A673 (cell line): ENCODE results near the gene APMAP.

ENCODE experiments used
- EZH2 ChIP-seq: fragments of 200-600 bp; sonication (generic); IDR thresholded peaks from 2 replicates; pipeline ENCODE4 v1.6.1; 2017; ENCODE audit warnings: borderline replicate concordance, low read depth, mild to moderate bottlenecking, mixed read lengths, antibody characterized with exemption, low read length; ENCODE audit not compliant: poor library complexity, severe bottlenecking
- TF ChIP-seq, protein P1 (sequence below): fragments of 300-800, 200-600 bp; sonication (generic); conservative IDR thresholded peaks from 2 replicates; pipeline ENCODE4 v1.5.1; 2017; ENCODE audit warnings: low read depth, mild to moderate bottlenecking, antibody characterized with exemption, low read length, moderate library complexity, mixed read lengths

DNA sequence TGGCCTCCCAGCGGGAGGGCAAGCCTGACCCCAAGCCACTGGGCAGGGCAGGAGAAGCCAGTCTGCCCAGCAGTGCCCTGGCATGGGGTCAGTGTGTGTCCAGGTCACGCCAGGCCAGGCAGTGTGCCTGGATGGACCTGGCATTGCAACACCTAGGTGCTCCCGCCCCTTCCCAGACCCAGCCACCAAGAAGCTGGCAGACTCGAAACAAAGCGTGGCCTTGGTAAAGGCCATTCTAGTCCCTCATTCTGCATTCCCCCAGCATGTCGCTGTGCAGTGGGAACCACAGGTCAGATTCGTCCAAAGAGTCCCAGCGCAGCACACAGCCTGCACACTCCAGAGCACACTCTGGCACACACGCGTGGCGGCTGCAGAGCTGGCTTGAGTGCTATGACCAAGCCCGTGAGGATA is 19.3 kb upstream of the APMAP start:
- TF ChIP-seq, protein P1, sequence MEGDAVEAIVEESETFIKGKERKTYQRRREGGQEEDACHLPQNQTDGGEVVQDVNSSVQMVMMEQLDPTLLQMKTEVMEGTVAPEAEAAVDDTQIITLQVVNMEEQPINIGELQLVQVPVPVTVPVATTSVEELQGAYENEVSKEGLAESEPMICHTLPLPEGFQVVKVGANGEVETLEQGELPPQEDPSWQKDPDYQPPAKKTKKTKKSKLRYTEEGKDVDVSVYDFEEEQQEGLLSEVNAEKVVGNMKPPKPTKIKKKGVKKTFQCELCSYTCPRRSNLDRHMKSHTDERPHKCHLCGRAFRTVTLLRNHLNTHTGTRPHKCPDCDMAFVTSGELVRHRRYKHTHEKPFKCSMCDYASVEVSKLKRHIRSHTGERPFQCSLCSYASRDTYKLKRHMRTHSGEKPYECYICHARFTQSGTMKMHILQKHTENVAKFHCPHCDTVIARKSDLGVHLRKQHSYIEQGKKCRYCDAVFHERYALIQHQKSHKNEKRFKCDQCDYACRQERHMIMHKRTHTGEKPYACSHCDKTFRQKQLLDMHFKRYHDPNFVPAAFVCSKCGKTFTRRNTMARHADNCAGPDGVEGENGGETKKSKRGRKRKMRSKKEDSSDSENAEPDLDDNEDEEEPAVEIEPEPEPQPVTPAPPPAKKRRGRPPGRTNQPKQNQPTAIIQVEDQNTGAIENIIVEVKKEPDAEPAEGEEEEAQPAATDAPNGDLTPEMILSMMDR = no peak
- TF ChIP-seq EZH2 = no peak
